HL-60 (cell line): ENCODE measurements around the gene PDSS2.

Experiments
- DNase-seq, 2 experiments: peaks; one replicate each; pipeline ENCODE4 v3.0.0-alpha.2; 2010 to 2020; ENCODE audit warnings: low read depth in 1 of 2, low spot score in 1 of 2
- H3K27ac ChIP-seq: fragments of 250-450 bp; sonication (Bioruptor Pico); replicated peaks from 2 replicates; pipeline ENCODE4 v1.5.1; 2020; ENCODE audit warnings: mild to moderate bottlenecking, moderate library complexity
- H3K27me3 ChIP-seq: fragments of 250-450 bp; sonication (Bioruptor Pico); 2 replicates; pipeline ENCODE4 v1.5.1; 2021; ENCODE audit warnings: mild to moderate bottlenecking, moderate library complexity; ENCODE audit not compliant: insufficient read depth, poor library complexity, severe bottlenecking
- H3K4me3 ChIP-seq: replicated peaks from 2 replicates; pipeline ENCODE4 v1.5.1; 2011; ENCODE audit warnings: mild to moderate bottlenecking, control low read depth, low read length; ENCODE audit not compliant: insufficient read depth
- CTCF ChIP-seq: IDR thresholded peaks from one replicate; pipeline ENCODE4 v1.5.1; 2011; ENCODE audit warnings: low read length, control low read depth, inconsistent platforms; ENCODE audit not compliant: insufficient read depth
- GABPA ChIP-seq: IDR thresholded peaks from 2 replicates; pipeline ENCODE4 v1.6.1; 2012; ENCODE audit warnings: low read depth
- POLR2AphosphoS5 ChIP-seq: IDR thresholded peaks from 2 replicates; pipeline ENCODE4 v1.6.1; 2012; ENCODE audit warnings: low read depth
- REST ChIP-seq: IDR thresholded peaks from 2 replicates; pipeline ENCODE4 v1.6.1; 2012; ENCODE audit warnings: low read depth; ENCODE audit not compliant: insufficient replicate concordance
- SPI1 ChIP-seq: IDR thresholded peaks from 2 replicates; pipeline ENCODE4 v1.6.1; 2012; ENCODE audit warnings: low read depth, mild to moderate bottlenecking, borderline replicate concordance

Gene PDSS2

GRCh38 chr6:107259951-107260350, 199.4 kb downstream of the PDSS2 start:
- Histone ChIP-seq H3K4me3 (no peak overlapping the region), H3K27ac (no peak overlapping the region), H3K27me3 (no peaks in the 10 kb centered on the region)
- no peak for TF ChIP-seq GABPA
- no peak for TF ChIP-seq CTCF
- TF ChIP-seq REST = no peak
- TF ChIP-seq POLR2AphosphoS5 = no peak
- TF ChIP-seq SPI1 = no peak
- DNase-seq = no peak

GRCh38 chr6:107248147-107248546, 211.2 kb downstream of the PDSS2 start:
- H3K27me3 ChIP-seq = no peaks in the 10 kb centered on the region
- TF ChIP-seq GABPA (no peak), CTCF (no peak), SPI1 (no peak), POLR2AphosphoS5 (no peak), REST (no peak)
- H3K27ac ChIP-seq = no peak overlapping the region
- no peak for DNase-seq
- no peak overlapping the region for H3K4me3 ChIP-seq

GRCh38 chr6:107246972-107247615, 212.3 kb downstream of the PDSS2 start:
- TF ChIP-seq CTCF = no peak
- no peak for TF ChIP-seq REST
- TF ChIP-seq GABPA = no peak
- Histone ChIP-seq H3K27me3 (no peaks in the 10 kb centered on the region), H3K4me3 (no peak overlapping the region), H3K27ac (no peak overlapping the region)
- no peak for DNase-seq
